Lower lobe of right lung (tissue), 2 donors: Measurements from ENCODE around the gene CACNG5. TPM values are rescaled to one million over a fixed set of nuclear protein-coding genes. Genes with fewer than 3 reads are reported as not detected.

Source experiments
- ATAC-seq, 2 donors: fragments of 200-7000 bp; cut with Tn5 transposase; one replicate each; pipeline ENCODE4 v1.9.1; 2020 to 2022; ENCODE audit warnings: mild to moderate bottlenecking in 2 of 2, moderate library complexity in 2 of 2
- DNase-seq: peaks from one replicate; pipeline ENCODE4 v3.0.0-alpha.2; 2020
- H3K27ac ChIP-seq: fragments of 200-600 bp; one replicate; pipeline ENCODE4 v1.8.0; 2022
- H3K27me3 ChIP-seq: fragments of 200-600 bp; one replicate; pipeline ENCODE4 v1.8.0; 2022; ENCODE audit warnings: low read depth
- H3K36me3 ChIP-seq: fragments of 200-600 bp; one replicate; pipeline ENCODE4 v1.8.0; 2022; ENCODE audit warnings: mild to moderate bottlenecking
- H3K4me1 ChIP-seq: fragments of 200-600 bp; one replicate; pipeline ENCODE4 v1.8.0; 2022
- H3K4me3 ChIP-seq: fragments of 200-600 bp; one replicate; pipeline ENCODE4 v1.8.0; 2022; ENCODE audit warnings: mild to moderate bottlenecking
- H3K9me3 ChIP-seq: fragments of 200-600 bp; one replicate; pipeline ENCODE4 v1.8.0; 2022
- CTCF ChIP-seq: fragments of 200-600 bp; IDR thresholded peaks from one replicate; pipeline ENCODE4 v1.8.0; 2022; ENCODE audit warnings: antibody characterized with exemption, mild to moderate bottlenecking
- intact Hi-C: fragments of 100-400 bp; cut with DNase I; formaldehyde crosslinking; loops from one replicate; pipeline ENCODE4 v1.11.0; 2022
- total RNA-seq: library from RNA; stranded (reverse); fragmentation: NEBNext Ultra II Directional; extraction: Animal tissue kit (Norgen Biotek cat#: 25700); gene quantifications from one replicate; pipeline ENCODE4 v1.2.1, GENCODE V29; 2021
- donor health status: DM: no; HTN: yes; CAD: no; lungs with severe emphysema.

Gene CACNG5
- total RNA-seq, 1 donor from 2014 or later, result not detected

DNA sequence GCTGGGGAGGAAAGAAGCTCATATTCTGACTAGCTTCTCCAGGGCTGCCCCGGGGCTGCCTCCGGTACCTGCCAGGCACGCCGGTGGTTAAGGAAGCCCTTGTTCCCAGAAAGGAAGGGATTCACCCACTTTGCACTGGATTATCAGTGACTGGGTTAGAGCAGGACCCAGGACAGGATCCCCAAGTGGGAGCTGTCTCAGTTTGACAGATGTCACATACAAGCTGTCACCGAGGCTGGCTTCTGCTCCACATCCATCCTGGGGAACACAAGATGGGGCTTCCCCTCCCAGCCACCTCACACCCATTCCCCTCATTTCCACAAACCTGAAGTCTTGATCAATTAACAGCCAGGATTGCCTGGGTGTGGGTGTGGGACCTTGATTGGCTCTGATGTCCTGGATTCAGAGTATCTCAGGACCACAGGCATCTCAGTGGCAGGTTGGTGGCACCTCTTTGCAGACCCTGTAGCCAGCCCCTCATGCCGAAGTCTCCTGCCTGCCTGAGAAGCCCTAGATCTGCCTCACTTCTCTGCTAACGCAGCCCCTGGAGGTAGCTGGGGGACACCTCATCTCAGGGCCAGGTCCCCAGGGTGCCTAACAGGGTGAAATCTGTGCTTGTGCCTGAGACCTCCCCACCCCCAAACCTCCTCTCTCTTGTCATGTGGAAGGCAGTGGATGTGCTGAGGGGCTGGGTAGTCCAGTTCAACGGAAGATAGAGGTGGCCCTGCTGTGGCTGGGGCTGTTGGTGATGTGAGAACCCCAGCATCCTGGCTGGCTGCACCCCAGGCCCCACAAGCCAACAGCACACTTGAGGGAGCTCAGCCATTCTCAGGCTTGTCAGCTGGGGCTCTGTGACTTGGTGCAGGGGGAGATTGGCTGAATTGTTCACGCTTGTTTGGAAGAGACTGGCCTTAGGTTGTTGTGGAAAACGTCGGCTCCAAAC, 1.4 kb downstream of the CACNG5 start:
- no peak for ATAC-seq
- Histone ChIP-seq H3K4me3 (no peak overlapping the region), H3K4me1 (no peaks in the 10 kb centered on the region), H3K9me3 (no peaks in the 10 kb centered on the region), H3K27ac (no peak overlapping the region), H3K36me3 (no peaks in the 10 kb centered on the region), H3K27me3 (peaks cover 32% of the 10 kb centered on the region)
- intact Hi-C loops, result no loop called here
- no peak for DNase-seq
- no peak for TF ChIP-seq CTCF

DNA sequence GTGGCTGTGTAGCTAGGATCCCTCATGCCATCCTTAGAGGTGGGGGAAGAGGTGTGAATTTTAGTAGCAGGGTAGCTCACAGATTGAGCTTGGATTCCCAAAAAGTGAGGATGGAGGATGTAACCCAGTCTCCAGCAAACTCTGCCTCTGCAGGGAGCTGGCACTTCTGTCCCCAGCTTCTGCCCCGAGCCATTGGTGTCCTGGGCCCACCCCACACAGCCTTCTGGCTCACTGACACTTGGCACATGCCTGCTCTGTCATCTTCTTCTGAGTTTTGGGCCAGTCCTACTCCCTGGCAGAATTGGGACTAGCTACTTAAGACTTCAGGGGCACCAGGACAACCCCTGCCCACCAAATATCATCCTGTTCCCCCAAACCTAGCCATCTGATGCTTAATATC, 2.3 kb downstream of the CACNG5 start:
- H3K4me3 ChIP-seq, result no peak overlapping the region
- no peaks in the 10 kb centered on the region for H3K4me1 ChIP-seq
- no peak overlapping the region for H3K27ac ChIP-seq
- peaks cover 32% of the 10 kb centered on the region for H3K27me3 ChIP-seq
- no peak for DNase-seq
- intact Hi-C loops, result no loop called here
- TF ChIP-seq CTCF, result no peak
- ATAC-seq, result no peak
- H3K36me3 ChIP-seq, result no peaks in the 10 kb centered on the region
- H3K9me3 ChIP-seq, result no peaks in the 10 kb centered on the region

- Histone ChIP-seq H3K9me3 (no peaks in the 10 kb centered on the region), H3K27me3 (peaks cover 30% of the 10 kb centered on the region), H3K27ac (no peak overlapping the region), H3K4me3 (no peak overlapping the region), H3K36me3 (no peaks in the 10 kb centered on the region), H3K4me1 (no peaks in the 10 kb centered on the region)
- intact Hi-C loops, result no loop called here
- no peak for ATAC-seq
- no peak for DNase-seq
- TF ChIP-seq CTCF, result no peak
Observed at GRCh38 chr17:66837885-66838665, 3.2 kb downstream of the CACNG5 start.

- no peak for TF ChIP-seq CTCF
- Histone ChIP-seq H3K36me3 (no peaks in the 10 kb centered on the region), H3K27me3 (peaks cover 16% of the 10 kb centered on the region), H3K9me3 (no peaks in the 10 kb centered on the region), H3K4me3 (no peak overlapping the region), H3K4me1 (no peaks in the 10 kb centered on the region), H3K27ac (no peak overlapping the region)
- ATAC-seq (no peak), DNase-seq (no peak)
- intact Hi-C loops, result no loop called here
Observed at GRCh38 chr17:66839616-66840015, 4.7 kb downstream of the CACNG5 start.

- peaks cover 11% of the 10 kb centered on the region for H3K27me3 ChIP-seq
- ATAC-seq, result no peak
- TF ChIP-seq CTCF, result no peak
- intact Hi-C loops, result no loop called here
- H3K4me3 ChIP-seq, result no peak overlapping the region
- no peaks in the 10 kb centered on the region for H3K9me3 ChIP-seq
- no peaks in the 10 kb centered on the region for H3K36me3 ChIP-seq
- DNase-seq, result no peak
- no peaks in the 10 kb centered on the region for H3K4me1 ChIP-seq
- no peak overlapping the region for H3K27ac ChIP-seq
Observed at GRCh38 chr17:66840061-66840460, 5.1 kb downstream of the CACNG5 start.
